H1 (cell line): ENCODE results near the gene HLA-A. TPM values are rescaled to one million over a fixed set of nuclear protein-coding genes. Genes with fewer than 3 reads are reported as not detected.

Experiments used
- HDAC2 ChIP-seq, 2 experiments: fragments of 300-600 bp in 1 of 2; sonication (generic) in 1 of 2; IDR thresholded peaks; 2 replicates each; pipeline ENCODE4 v1.6.1; 2011 to 2012; ENCODE audit warnings: low read depth in 2 of 2, low read length in 2 of 2, mild to moderate bottlenecking in 2 of 2, moderate library complexity in 2 of 2, borderline replicate concordance in 1 of 2, inconsistent platforms in 1 of 2
- POLR2A ChIP-seq, 2 experiments: IDR thresholded peaks; 1 replicate in 1 of 2; 2 replicates in 1 of 2; pipeline ENCODE4 v1.6.1; 2011; ENCODE audit warnings: low read depth in 2 of 2, low read length in 2 of 2, mild to moderate bottlenecking in 2 of 2; ENCODE audit errors: control extremely low read depth in 1 of 2
- TAF7 ChIP-seq: optimal IDR thresholded peaks from 2 replicates; pipeline ENCODE3; 2011; ENCODE audit warnings: low read depth, mild to moderate bottlenecking, inconsistent platforms, low read length, moderate library complexity, borderline replicate concordance
- TEAD4 ChIP-seq: IDR thresholded peaks from 2 replicates; pipeline ENCODE4 v1.6.1; 2012; ENCODE audit warnings: low read depth, low read length, inconsistent platforms, mixed read lengths
- polyA plus RNA-seq, 7 experiments: library from polyadenylated mRNA; depleted of rRNA in 3 of 7; stranded (reverse) in 5 of 7; unstranded in 2 of 7; fragments of >200 nt in 5 of 7; fragments of 200-250 nt in 2 of 7; gene quantifications; 1 replicate in 5 of 7; 2 replicates in 1 of 7; 4 replicates in 1 of 7; pipeline versions ENCODE4 v1.2.1 to v1.2.3, GENCODE V29; 2011 to 2013; ENCODE audit warnings: missing spikeins in 2 of 7, mixed read lengths in 2 of 7
- total RNA-seq: library from RNA; stranded (reverse); fragmentation: NEBNext Ultra II Directional; extraction: Animal tissue kit (Norgen Biotek cat#: 25700); gene quantifications from 2 replicates; pipeline ENCODE4 v1.2.1, GENCODE V29; 2021

Gene HLA-A
- total and polyA plus RNA-seq, 2 of the 8 experiments (the other 6 are each of a cell fraction or from before 2014, with no cell fraction given): 221 to 474 TPM

GRCh38 chr6:29967379-29968010 lies 25.2 kb downstream of the HLA-A start (continued):
- no peak for TF ChIP-seq HDAC2 (IDR thresholded peaks at IDR 0.05; ENCODE audit: borderline replicate concordance in 1 of 2, low read depth in 2 of 2, low read length in 2 of 2)
- TF ChIP-seq TEAD4: no peak
- TF ChIP-seq POLR2A (IDR thresholded peaks at IDR 0.05; ENCODE audit: control extremely low read depth in 1 of 2, low read depth in 2 of 2, low read length in 2 of 2): no peak
- no peak for TF ChIP-seq TAF7
